ENCODE results near the gene ZNF438.

GRCh38 chr10:31017534-31018355, 13.9 kb downstream of the ZNF438 start:
- TF ChIP-seq CTCF (conservative IDR thresholded peaks at IDR 0.05) (no peak), ZFX (IDR thresholded peaks at IDR 0.05) (no peak)
